Measurements from ENCODE around the gene DNAH11.
"Not testable (repeated sequence)": the region's sequence is repeated elsewhere in the genome, so short reads cannot be mapped to it uniquely, and the experiment has no call there.

DNAH11 gene

DNA sequence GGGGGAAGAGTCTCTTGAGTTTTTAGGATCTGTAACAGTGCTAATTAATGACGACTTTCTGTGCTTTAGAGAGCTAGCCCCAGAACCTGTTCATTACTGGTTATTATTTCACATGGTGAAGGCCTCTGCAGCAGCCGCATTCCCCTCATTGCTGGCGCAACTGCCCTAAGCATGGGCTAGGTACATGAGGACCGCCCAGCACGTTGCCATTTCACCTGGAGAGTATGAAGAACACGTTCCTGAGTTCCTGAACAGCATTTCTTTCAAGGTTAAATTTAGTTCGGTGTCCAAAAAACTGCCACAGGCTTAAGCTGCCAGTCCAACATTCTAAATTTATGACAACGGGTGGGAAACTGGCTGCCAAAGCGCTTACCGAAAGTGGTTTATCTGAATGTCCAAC, 177.0 kb downstream of the DNAH11 start:
- DNase-seq = no peak

DNA sequence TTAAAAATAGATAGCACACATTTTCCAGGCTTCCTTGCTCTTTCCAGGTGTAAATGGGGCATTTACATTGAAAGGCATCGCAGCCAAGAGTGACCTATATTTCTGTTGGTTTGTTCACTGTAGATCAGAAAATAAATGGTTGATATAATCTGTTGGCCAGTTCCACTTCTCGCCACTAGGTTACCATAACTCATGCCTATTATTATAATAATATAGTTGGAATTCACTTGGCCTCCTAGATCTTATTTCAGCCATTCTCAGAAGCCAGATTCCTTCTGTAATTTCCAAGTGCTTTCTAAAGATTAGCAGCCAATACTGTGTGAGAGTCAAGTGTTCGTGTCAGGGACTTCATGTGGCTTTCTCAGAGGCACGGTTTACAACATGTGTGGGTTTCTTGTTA, 179.5 kb downstream of the DNAH11 start:
- no peak for DNase-seq

- DNase-seq = no peak
Measured at GRCh38 chr7:21724562-21724961, 181.7 kb downstream of the DNAH11 start.

DNA sequence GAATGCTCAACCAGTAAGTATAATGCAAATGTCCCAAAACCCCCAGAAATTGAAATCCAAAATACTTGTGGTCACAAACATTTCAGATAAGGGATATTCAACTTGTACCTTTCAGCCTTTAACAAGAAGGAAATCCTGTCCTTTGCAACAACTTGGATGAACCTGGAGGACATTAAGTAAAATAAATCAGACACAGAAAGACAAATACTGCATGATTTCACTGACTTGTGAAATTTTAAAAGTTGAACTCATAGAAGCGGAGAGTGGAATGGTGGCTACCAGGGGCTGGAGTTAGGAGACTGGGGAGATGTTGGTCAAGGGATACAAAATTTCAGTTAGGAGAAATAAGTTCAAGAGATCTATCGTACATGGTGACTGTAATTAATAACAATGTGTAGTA, 187.6 kb downstream of the DNAH11 start:
- no peak for DNase-seq

DNA sequence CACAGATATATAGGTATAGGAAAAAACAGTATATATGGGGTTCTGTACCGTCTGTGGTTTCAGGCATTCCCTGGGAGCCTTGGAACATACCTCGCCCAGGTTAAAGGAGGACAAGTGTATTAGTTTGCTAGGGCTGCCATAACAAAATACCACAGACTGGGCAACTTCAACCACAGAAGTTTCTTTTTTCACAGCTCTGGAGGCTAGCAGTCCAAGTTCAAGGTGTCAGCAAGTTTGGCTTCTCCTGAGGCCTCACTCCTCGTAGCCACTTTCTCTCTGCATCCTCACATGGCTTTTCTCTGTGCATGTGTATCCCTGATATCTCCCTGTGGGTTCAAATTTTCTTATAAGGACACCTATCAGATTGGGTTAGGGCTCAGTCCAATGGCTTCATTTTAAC, 189.1 kb downstream of the DNAH11 start:
- no peak for DNase-seq

GRCh38 chr7:21732956-21733355, 190.1 kb downstream of the DNAH11 start:
- DNase-seq = not testable (repeated sequence)

GRCh38 chr7:21733837-21734236, 191.0 kb downstream of the DNAH11 start:
- DNase-seq = no peak

GRCh38 chr7:21743493-21743892, 200.7 kb downstream of the DNAH11 start:
- no peak for DNase-seq

DNA sequence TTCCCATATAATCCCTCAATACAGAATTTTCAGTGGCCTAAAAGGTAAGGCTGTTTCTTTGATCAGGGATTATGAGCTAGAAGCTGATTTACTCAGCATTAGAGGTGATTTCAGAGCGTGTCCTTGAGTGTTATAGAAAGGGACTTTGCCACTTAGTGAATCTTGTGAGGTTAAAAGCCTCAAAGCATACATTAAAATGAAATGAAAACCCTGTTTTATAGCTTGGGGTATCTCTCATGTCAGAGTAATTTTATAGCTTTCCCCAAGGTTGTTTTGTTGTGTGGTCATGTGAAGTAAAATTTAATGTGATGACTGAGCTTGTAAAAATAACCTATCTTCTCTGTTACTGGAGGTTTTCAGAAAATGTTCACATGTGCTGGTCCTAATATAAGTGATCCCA, 204.1 kb downstream of the DNAH11 start:
- DNase-seq = no peak

- no peak for DNase-seq
Measured at GRCh38 chr7:21747806-21748205, 205.0 kb downstream of the DNAH11 start.

DNA sequence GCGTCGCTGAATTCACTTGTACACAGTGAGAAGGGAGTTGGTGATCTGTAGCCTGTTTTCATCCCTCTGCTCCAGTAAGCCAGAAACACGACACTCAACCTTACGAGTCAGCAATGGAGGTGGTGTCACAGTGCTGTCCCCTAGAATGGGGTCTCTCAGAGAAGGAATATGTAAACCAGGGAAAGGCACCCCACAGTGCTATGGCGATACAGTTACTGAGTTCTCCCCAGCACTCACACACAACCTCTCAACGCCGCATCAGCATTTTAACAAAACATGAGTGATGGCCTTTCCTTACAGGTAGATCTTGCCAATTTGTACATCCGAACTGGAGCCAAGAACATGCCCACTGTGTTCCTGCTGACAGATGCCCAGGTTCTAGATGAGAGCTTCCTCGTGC, 206.5 kb downstream of the DNAH11 start:
- DNase-seq = no peak

DNA sequence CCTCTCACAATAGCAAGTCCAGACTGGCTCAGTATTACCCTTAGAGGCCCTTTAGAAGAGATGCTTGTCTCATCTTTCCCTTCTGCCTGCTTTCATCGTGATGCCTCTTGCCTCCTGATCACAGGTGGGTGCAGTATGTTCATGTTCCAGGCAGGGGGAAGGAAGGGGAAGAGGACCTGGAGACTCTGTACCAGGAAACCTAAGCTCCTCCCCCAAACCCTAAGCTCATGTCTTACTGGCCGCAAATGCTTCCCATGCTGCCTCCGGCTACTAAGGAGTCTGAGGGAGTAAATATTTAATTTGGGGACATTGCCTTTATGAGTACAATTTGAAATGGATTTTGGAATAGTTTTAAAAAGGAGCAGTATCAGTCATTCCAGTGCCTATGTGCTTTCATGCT, 210.2 kb downstream of the DNAH11 start:
- no peak for DNase-seq

- no peak for DNase-seq
Measured at GRCh38 chr7:21754963-21755362, 212.1 kb downstream of the DNAH11 start.

- DNase-seq = no peak
Measured at GRCh38 chr7:21757537-21758282, 214.9 kb downstream of the DNAH11 start.

- DNase-seq = no peak
Measured at GRCh38 chr7:21758286-21758685, 215.4 kb downstream of the DNAH11 start.

DNA sequence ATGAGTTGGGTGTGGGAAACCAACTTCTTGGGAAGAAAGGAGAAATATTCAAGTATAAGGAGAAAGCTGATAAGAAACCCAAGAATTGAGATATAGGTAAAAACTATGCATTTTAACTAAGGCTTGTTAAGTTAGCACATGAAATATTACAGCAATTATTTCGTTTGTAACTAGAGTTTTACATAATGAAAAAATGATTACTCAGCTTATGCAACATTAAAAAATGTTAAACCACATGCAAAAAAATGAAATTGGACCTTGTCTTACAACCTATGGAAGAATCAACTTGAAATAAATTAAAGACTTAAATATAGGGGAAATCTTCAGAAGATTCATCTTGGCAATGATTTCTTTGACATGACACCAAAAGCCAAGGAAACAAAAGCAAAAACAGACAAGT, 219.6 kb downstream of the DNAH11 start:
- no peak for DNase-seq

GRCh38 chr7:21763818-21764217, 221.0 kb downstream of the DNAH11 start:
- no peak for DNase-seq

- no peak for DNase-seq
Measured at GRCh38 chr7:21766218-21766617, 223.4 kb downstream of the DNAH11 start.

DNA sequence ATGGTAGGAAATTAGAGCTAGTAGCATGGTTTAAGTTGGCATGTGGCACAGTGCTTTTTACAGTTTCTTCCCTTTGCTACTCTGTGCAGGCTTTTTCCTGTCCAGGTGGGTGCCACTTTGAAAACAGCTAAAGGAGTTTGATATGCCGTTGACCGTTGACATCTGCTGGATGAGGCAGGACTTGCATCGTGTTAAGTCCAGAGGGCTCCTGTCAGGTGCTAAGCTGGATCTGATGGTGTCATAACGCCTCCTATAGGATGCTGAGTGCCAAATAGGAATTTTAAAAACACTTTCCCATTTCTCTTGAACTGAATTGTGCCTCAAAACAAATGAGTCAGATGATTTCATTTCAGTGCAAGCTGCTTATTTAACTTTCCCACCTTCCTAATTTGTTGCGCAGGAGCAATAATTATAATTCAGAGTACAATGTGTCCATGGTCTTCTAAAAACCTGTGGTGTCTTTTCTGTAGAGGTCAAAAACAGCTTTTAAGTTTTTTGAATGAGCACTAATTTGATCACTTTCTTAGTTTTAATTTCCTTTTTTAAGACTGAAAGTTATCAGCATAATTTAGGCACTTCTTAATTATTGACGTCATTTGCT, 224.6 kb downstream of the DNAH11 start:
- peak; percentile 60 for DNase-seq

DNA sequence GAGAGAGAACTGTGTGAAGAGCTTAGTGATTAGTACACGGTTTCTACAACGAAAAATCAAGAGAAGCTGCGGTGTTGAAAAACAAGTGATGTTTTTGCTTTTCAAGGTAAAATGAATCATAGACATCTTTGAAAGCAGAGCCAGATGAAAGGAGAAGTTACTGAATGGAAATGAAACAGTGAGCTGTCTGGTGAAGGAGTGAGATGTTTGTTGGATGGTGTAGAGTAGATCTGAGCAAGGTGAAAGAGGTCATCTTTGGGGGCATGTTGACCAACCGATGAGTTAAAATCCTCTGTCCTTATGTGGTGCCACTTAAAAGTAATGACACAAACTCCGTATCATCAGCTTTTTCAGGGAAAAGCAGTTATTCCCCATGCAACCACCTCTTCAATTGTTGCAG, 225.4 kb downstream of the DNAH11 start:
- no peak for DNase-seq

DNA sequence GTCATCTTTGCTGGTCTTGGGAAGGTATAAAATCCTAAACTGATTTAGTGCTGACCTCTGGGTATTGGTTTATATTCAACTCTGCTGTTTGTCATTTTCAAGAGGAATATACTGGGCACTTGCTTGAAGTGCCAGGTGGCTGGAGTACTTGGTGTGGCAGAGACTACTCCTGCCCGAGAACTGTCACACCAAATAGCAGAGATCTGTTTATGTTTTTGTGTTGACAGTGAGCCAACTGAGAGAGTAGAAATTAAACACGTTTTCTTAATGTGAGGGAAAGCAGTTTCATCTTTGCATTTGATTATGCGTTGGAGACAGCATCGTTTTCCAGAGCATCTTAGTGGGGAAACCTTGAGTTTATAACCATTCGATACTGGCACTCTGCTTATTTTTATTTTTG, 228.4 kb downstream of the DNAH11 start:
- DNase-seq = no peak

DNA sequence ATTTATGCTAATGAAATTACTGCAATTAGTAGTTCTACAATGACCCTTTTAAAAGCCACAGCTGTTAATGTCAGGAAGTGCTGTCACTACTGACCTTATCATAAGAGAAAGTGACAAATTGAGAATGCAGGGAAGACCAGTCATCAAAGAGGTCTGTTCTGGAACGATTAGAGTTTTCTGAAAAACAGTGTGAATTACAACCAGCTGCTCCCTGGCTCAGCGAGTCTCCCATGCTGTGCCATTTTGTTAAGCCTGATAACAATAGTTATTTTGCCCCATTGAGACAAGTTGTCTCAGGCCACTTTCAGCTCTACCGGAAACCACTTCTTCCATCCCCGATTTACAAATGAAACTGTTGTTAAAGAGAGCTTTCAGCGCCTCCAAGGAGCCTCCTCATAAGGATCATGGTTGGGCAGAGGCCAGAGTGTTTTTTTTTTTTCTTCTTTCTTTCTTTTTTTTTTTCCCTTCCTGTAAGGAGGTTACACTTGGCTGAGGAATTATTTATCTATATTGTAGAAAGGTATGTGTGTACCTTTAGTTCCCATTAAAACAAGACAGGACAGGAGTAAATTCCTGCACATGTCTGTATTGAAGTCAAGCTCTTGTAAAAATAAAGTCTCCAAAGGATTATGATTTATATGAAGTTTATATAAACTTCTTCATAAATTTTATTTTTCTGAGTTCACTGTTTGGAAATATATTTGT, 229.2 kb downstream of the DNAH11 start:
- no peak for DNase-seq

- no peak for DNase-seq
Measured at GRCh38 chr7:21773326-21773725, 230.5 kb downstream of the DNAH11 start.

- DNase-seq = no peak
Measured at GRCh38 chr7:21777921-21778320, 235.1 kb downstream of the DNAH11 start.

All from HCEC 1CT (cell line).